GM23338 (cell line): ENCODE data around the gene MAPK12. TPM values are rescaled to one million over a fixed set of nuclear protein-coding genes. Genes with fewer than 3 reads are reported as not detected.

Experiments
- ATAC-seq: fragments of 200-7000 bp; cut with Tn5 transposase; 3 replicates; pipeline ENCODE4 v1.9.1; 2020
- DNase-seq: peaks from one replicate; pipeline ENCODE4 v3.0.0-alpha.2; 2015; ENCODE audit warnings: low spot score
- H2AFZ ChIP-seq: fragments of 200-600 bp; sonication (generic); 2 replicates; pipeline ENCODE4 v1.8.0; 2016; ENCODE audit warnings: antibody characterized with exemption, mild to moderate bottlenecking, moderate library complexity
- H3F3A ChIP-seq: fragments of 200-600 bp; sonication (generic); replicated peaks from 2 replicates; pipeline ENCODE4 v1.8.0; 2017; ENCODE audit warnings: antibody characterized with exemption, mixed run types, low read depth
- H3K27ac ChIP-seq: fragments of 200-600 bp; sonication (generic); 2 replicates; pipeline ENCODE4 v1.6.1; 2016; ENCODE audit warnings: low read depth
- H3K27me3 ChIP-seq: fragments of 200-600 bp; sonication (generic); 2 replicates; pipeline ENCODE4 v1.8.0; 2016; ENCODE audit warnings: mild to moderate bottlenecking, mixed run types, moderate library complexity; ENCODE audit not compliant: insufficient read depth
- H3K36me3 ChIP-seq: fragments of 200-600 bp; sonication (generic); 2 replicates; pipeline ENCODE4 v1.8.0; 2016; ENCODE audit warnings: mild to moderate bottlenecking; ENCODE audit not compliant: insufficient read depth
- H3K4me1 ChIP-seq: fragments of 200-600 bp; sonication (generic); 2 replicates; pipeline ENCODE4 v1.8.0; 2016; ENCODE audit warnings: mild to moderate bottlenecking, moderate library complexity; ENCODE audit not compliant: insufficient read depth
- H3K4me2 ChIP-seq: fragments of 200-600 bp; sonication (generic); 2 replicates; pipeline ENCODE4 v1.7.1; 2017; ENCODE audit warnings: mixed run types
- H3K4me3 ChIP-seq: fragments of 200-600 bp; sonication (generic); 2 replicates; pipeline ENCODE4 v1.6.1; 2016; ENCODE audit warnings: mixed run types
- H3K79me2 ChIP-seq: fragments of 200-600 bp; sonication (generic); replicated peaks from 2 replicates; pipeline ENCODE4 v1.8.0; 2017; ENCODE audit warnings: mild to moderate bottlenecking; ENCODE audit not compliant: insufficient read depth
- H3K9me2 ChIP-seq: fragments of 200-600 bp; sonication (generic); 2 replicates; pipeline ENCODE4 v1.8.0; 2017; ENCODE audit not compliant: insufficient read depth
- H4K20me1 ChIP-seq: fragments of 200-600 bp; sonication (generic); replicated peaks from 2 replicates; pipeline ENCODE4 v1.8.0; 2017; ENCODE audit warnings: mild to moderate bottlenecking; ENCODE audit not compliant: insufficient read depth
- H3K27ac Mint-ChIP-seq: 2 replicates; pipeline ENCODE4 v1.8.0; 2020; ENCODE audit warnings: inconsistent platforms, mild to moderate bottlenecking, moderate library complexity, mixed read lengths
- H3K27me3 Mint-ChIP-seq: 3 replicates; pipeline ENCODE4 v1.8.0; 2022; ENCODE audit warnings: low read depth, mild to moderate bottlenecking, moderate library complexity, mixed read lengths, inconsistent platforms; ENCODE audit not compliant: insufficient read depth, poor library complexity
- H3K36me3 Mint-ChIP-seq: 3 replicates; pipeline ENCODE4 v1.8.0; 2021; ENCODE audit warnings: low read depth, mild to moderate bottlenecking, inconsistent platforms, moderate library complexity, mixed read lengths
- H3K4me1 Mint-ChIP-seq: 3 replicates; pipeline ENCODE4 v1.8.0; 2020; ENCODE audit warnings: mild to moderate bottlenecking, inconsistent platforms, mixed read lengths
- H3K4me3 Mint-ChIP-seq: 3 replicates; pipeline ENCODE4 v1.8.0; 2021; ENCODE audit warnings: moderate library complexity, mild to moderate bottlenecking, inconsistent platforms, mixed read lengths
- H3K9me3 Mint-ChIP-seq: 3 replicates; pipeline ENCODE4 v1.8.0; 2020; ENCODE audit warnings: moderate library complexity, mild to moderate bottlenecking, inconsistent platforms, mixed read lengths
- CREB1 ChIP-seq: fragments of 250-450 bp; sonication (Bioruptor Pico); IDR thresholded peaks from 2 replicates; pipeline ENCODE4 v1.5.0; 2020; ENCODE audit warnings: low read depth, mild to moderate bottlenecking, moderate library complexity
- EZH2 ChIP-seq: fragments of 200-600 bp; sonication (generic); IDR thresholded peaks from one replicate; pipeline ENCODE4 v1.8.0; 2017; ENCODE audit warnings: antibody characterized with exemption, mild to moderate bottlenecking, low read depth; ENCODE audit not compliant: unreplicated experiment
- EZH2phosphoT487 ChIP-seq: fragments of 200-600 bp; sonication (generic); IDR thresholded peaks from one replicate; pipeline ENCODE4 v1.8.1; 2018; ENCODE audit warnings: antibody characterized with exemption; ENCODE audit not compliant: unreplicated experiment
- JUNB ChIP-seq: IDR thresholded peaks from one replicate; pipeline ENCODE4 v1.6.1; 2016; ENCODE audit warnings: antibody characterized with exemption; ENCODE audit not compliant: unreplicated experiment
- NANOG ChIP-seq: IDR thresholded peaks from 2 replicates; pipeline ENCODE4 v1.6.1; 2016; ENCODE audit warnings: antibody characterized with exemption, borderline replicate concordance
- POLR2AphosphoS5 ChIP-seq: IDR thresholded peaks from 2 replicates; pipeline ENCODE4 v1.6.1; 2016; ENCODE audit warnings: antibody characterized with exemption, low read depth
- STAT1 ChIP-seq: IDR thresholded peaks from one replicate; pipeline ENCODE4 v1.6.1; 2016; ENCODE audit warnings: antibody characterized with exemption; ENCODE audit not compliant: unreplicated experiment
- ZNF114 ChIP-seq: fragments of 250-450 bp; sonication (Bioruptor Pico); IDR thresholded peaks from 2 replicates; pipeline ENCODE4 v1.5.0; 2020; ENCODE audit warnings: mild to moderate bottlenecking, moderate library complexity
- ZNF331 ChIP-seq: fragments of 250-450 bp; sonication (Bioruptor Pico); IDR thresholded peaks from 2 replicates; pipeline ENCODE4 v1.5.0; 2020; ENCODE audit warnings: low read depth, mild to moderate bottlenecking, moderate library complexity
- ZNF462 ChIP-seq: fragments of 250-450 bp; sonication (Bioruptor Pico); IDR thresholded peaks from 2 replicates; pipeline ENCODE4 v1.5.0; 2020; ENCODE audit warnings: mild to moderate bottlenecking, moderate library complexity
- polyA plus RNA-seq: library from polyadenylated mRNA; unstranded; fragments of >200 nt; fragmentation: Nextera tagmentation; extraction: Ambion mirVana; gene quantifications from 2 replicates; pipeline ENCODE4 v1.2.1, GENCODE V29; 2016
- total RNA-seq: library from RNA; depleted of rRNA; stranded (reverse); fragments of >200 nt; shearing (Covaris generic); gene quantifications from 2 replicates; pipeline ENCODE4 v1.2.3, GENCODE V29; 2014
- TF ChIP-seq, protein P1 (sequence below): IDR thresholded peaks from one replicate; pipeline ENCODE4 v1.6.1; 2018; ENCODE audit warnings: antibody characterized with exemption; ENCODE audit not compliant: unreplicated experiment
- TF ChIP-seq, protein P2 (sequence below), 2 experiments: fragments of 200-600 bp in 1 of 2; sonication (generic) in 1 of 2; conservative IDR thresholded peaks; 2 replicates each; pipeline versions ENCODE4 v1.5.1 to v1.6.1; 2016 to 2017; ENCODE audit warnings: antibody characterized with exemption in 2 of 2, low read depth in 2 of 2, mild to moderate bottlenecking in 2 of 2, moderate library complexity in 1 of 2
- TF ChIP-seq, protein P3 (sequence below): IDR thresholded peaks from 2 replicates; pipeline ENCODE4 v1.6.1; 2016; ENCODE audit warnings: antibody characterized with exemption

MAPK12 gene
- total and polyA plus RNA-seq, 2 experiments from 2014 or later = 10.4 to 26.1 TPM

GRCh38 chr22:50264104-50264745 lies 2.7 kb upstream of the MAPK12 start:
- peaks cover 45% of the 10 kb centered on the region for H3K27me3 Mint-ChIP-seq
- ATAC-seq (no peak), DNase-seq (no peak)
- H3K27ac Mint-ChIP-seq = no peak overlapping the region
- peaks cover 8% of the 10 kb centered on the region for H3K4me1 ChIP-seq
- no peak overlapping the region for H3K27ac ChIP-seq
- no peaks in the 10 kb centered on the region for H3K36me3 Mint-ChIP-seq
- no peaks in the 10 kb centered on the region for H3F3A ChIP-seq
- H3K9me3 Mint-ChIP-seq = no peaks in the 10 kb centered on the region
- TF ChIP-seq ZNF114 (CRISPR knock-in tag) (no peak), NANOG (no peak), ZNF331 (CRISPR knock-in tag) (no peak), CREB1 (no peak), EZH2 (no peak), POLR2AphosphoS5 (no peak), ZNF462 (CRISPR knock-in tag) (no peak), EZH2phosphoT487 (no peak), STAT1 (no peak), JUNB (no peak)
- TF ChIP-seq, protein P1, sequence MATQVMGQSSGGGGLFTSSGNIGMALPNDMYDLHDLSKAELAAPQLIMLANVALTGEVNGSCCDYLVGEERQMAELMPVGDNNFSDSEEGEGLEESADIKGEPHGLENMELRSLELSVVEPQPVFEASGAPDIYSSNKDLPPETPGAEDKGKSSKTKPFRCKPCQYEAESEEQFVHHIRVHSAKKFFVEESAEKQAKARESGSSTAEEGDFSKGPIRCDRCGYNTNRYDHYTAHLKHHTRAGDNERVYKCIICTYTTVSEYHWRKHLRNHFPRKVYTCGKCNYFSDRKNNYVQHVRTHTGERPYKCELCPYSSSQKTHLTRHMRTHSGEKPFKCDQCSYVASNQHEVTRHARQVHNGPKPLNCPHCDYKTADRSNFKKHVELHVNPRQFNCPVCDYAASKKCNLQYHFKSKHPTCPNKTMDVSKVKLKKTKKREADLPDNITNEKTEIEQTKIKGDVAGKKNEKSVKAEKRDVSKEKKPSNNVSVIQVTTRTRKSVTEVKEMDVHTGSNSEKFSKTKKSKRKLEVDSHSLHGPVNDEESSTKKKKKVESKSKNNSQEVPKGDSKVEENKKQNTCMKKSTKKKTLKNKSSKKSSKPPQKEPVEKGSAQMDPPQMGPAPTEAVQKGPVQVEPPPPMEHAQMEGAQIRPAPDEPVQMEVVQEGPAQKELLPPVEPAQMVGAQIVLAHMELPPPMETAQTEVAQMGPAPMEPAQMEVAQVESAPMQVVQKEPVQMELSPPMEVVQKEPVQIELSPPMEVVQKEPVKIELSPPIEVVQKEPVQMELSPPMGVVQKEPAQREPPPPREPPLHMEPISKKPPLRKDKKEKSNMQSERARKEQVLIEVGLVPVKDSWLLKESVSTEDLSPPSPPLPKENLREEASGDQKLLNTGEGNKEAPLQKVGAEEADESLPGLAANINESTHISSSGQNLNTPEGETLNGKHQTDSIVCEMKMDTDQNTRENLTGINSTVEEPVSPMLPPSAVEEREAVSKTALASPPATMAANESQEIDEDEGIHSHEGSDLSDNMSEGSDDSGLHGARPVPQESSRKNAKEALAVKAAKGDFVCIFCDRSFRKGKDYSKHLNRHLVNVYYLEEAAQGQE = no peak
- TF ChIP-seq, protein P2, sequence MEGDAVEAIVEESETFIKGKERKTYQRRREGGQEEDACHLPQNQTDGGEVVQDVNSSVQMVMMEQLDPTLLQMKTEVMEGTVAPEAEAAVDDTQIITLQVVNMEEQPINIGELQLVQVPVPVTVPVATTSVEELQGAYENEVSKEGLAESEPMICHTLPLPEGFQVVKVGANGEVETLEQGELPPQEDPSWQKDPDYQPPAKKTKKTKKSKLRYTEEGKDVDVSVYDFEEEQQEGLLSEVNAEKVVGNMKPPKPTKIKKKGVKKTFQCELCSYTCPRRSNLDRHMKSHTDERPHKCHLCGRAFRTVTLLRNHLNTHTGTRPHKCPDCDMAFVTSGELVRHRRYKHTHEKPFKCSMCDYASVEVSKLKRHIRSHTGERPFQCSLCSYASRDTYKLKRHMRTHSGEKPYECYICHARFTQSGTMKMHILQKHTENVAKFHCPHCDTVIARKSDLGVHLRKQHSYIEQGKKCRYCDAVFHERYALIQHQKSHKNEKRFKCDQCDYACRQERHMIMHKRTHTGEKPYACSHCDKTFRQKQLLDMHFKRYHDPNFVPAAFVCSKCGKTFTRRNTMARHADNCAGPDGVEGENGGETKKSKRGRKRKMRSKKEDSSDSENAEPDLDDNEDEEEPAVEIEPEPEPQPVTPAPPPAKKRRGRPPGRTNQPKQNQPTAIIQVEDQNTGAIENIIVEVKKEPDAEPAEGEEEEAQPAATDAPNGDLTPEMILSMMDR (conservative IDR thresholded peaks at IDR 0.05; ENCODE audit: low read depth in 2 of 2) = no peak
- TF ChIP-seq, protein P3, sequence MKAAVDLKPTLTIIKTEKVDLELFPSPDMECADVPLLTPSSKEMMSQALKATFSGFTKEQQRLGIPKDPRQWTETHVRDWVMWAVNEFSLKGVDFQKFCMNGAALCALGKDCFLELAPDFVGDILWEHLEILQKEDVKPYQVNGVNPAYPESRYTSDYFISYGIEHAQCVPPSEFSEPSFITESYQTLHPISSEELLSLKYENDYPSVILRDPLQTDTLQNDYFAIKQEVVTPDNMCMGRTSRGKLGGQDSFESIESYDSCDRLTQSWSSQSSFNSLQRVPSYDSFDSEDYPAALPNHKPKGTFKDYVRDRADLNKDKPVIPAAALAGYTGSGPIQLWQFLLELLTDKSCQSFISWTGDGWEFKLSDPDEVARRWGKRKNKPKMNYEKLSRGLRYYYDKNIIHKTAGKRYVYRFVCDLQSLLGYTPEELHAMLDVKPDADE = no peak
- H3K4me1 Mint-ChIP-seq = peaks cover 8% of the 10 kb centered on the region; the same call in 2 of the 3 replicates
- no peak overlapping the region for H3K4me2 ChIP-seq
- no peaks in the 10 kb centered on the region; the same call in 1 of the 2 replicates for H4K20me1 ChIP-seq
- no peaks in the 10 kb centered on the region for H3K9me2 ChIP-seq
- H3K79me2 ChIP-seq = no peaks in the 10 kb centered on the region
- H3K27me3 ChIP-seq = peaks cover 55% of the 10 kb centered on the region
- H2AFZ ChIP-seq = no peak overlapping the region
- H3K36me3 ChIP-seq = no peaks in the 10 kb centered on the region
- H3K4me3 Mint-ChIP-seq = no peak overlapping the region
- H3K4me3 ChIP-seq = no peak overlapping the region
